ENCODE data around the gene SLC49A3. TPM values are rescaled to one million over a fixed set of nuclear protein-coding genes. Genes with fewer than 3 reads are reported as not detected.

SLC49A3 gene
- total RNA-seq, 1 donor from 2014 or later = 8.9 TPM

- no peak for DNase-seq (ENCODE audit: low spot score)
Measured at GRCh38 chr4:666822-667544, 22.0 kb downstream of the SLC49A3 start.

GRCh38 chr4:666436-666810, 22.5 kb downstream of the SLC49A3 start:
- no peak for DNase-seq (ENCODE audit: low spot score)

- DNase-seq (ENCODE audit: low spot score) = no peak
Measured at GRCh38 chr4:665751-666435, 23.1 kb downstream of the SLC49A3 start.

GRCh38 chr4:665381-665750, 23.6 kb downstream of the SLC49A3 start:
- DNase-seq (ENCODE audit: low spot score) = no peak

- no peak for DNase-seq (ENCODE audit: low spot score)
Measured at GRCh38 chr4:664713-665231, 24.2 kb downstream of the SLC49A3 start.

- DNase-seq (ENCODE audit: low spot score) = peak; percentile 55
Measured at GRCh38 chr4:663438-664428, 25.2 kb downstream of the SLC49A3 start.

- DNase-seq (ENCODE audit: low spot score) = no peak
Measured at GRCh38 chr4:663046-663437, 25.9 kb downstream of the SLC49A3 start.

GRCh38 chr4:661881-662761, 26.8 kb downstream of the SLC49A3 start:
- DNase-seq (ENCODE audit: low spot score) = no peak

GRCh38 chr4:661231-661630, 27.7 kb downstream of the SLC49A3 start:
- DNase-seq (ENCODE audit: low spot score) = no peak

GRCh38 chr4:660401-660800, 28.6 kb downstream of the SLC49A3 start:
- DNase-seq (ENCODE audit: low spot score) = no peak

GRCh38 chr4:659851-660250, 29.1 kb downstream of the SLC49A3 start:
- no peak for DNase-seq (ENCODE audit: low spot score)

- DNase-seq (ENCODE audit: low spot score) = no peak
Measured at GRCh38 chr4:658681-659667, 30.0 kb downstream of the SLC49A3 start.

GRCh38 chr4:657834-658667, 30.9 kb downstream of the SLC49A3 start:
- DNase-seq (ENCODE audit: low spot score) = no peak

- DNase-seq (ENCODE audit: low spot score) = no peak
Measured at GRCh38 chr4:657338-657833, 31.6 kb downstream of the SLC49A3 start.

- DNase-seq (ENCODE audit: low spot score) = no peak
Measured at GRCh38 chr4:656436-657337, 32.3 kb downstream of the SLC49A3 start.

- DNase-seq (ENCODE audit: low spot score) = no peak
Measured at GRCh38 chr4:655464-656151, 33.3 kb downstream of the SLC49A3 start.

GRCh38 chr4:654871-655463, 34.0 kb downstream of the SLC49A3 start:
- DNase-seq (ENCODE audit: low spot score) = no peak

Measured in ureter (tissue), 1 donor.